Naive thymus-derived CD8-positive, alpha-beta T cell (primary cell): ENCODE data around the gene CELA2B. TPM values are rescaled to one million over a fixed set of nuclear protein-coding genes. Genes with fewer than 3 reads are reported as not detected.
A peak's percentile ranks its signal among the peaks of the same experiment; 100 is the strongest.

Experiments used
- ATAC-seq, 2 donors: fragments of 150-1000 bp; cut with Tn5 transposase in 1 of 2; sonication (Bioruptor Pico), chemical (Tn5 transposase) in 1 of 2; 1 replicate in 1 of 2; 2 replicates in 1 of 2; pipeline ENCODE4 v1.10.0; 2021; ENCODE audit warnings: mild to moderate bottlenecking in 2 of 2, moderate library complexity in 2 of 2
- POLR2A ChIA-PET: fragments of 350-600 bp; sonication (Branson Sonifier 250); formaldehyde crosslinking; loops from one replicate; lab custom pipeline; 2021; ENCODE audit warnings: antibody characterized with exemption; lab: Charles Lee
- DNase-seq, 10 donors: peaks; one replicate each; pipeline versions ENCODE4 v3.0.0 to v3.0.0-alpha.2; 2020 to 2022
- H3K27ac Mint-ChIP-seq, 10 donors: one replicate each; pipeline ENCODE4 v1.8.0; 2020 to 2022; ENCODE audit warnings: mild to moderate bottlenecking in 10 of 10, mixed read lengths in 10 of 10, moderate library complexity in 4 of 10, inconsistent platforms in 1 of 10
- H3K27me3 Mint-ChIP-seq, 5 donors: one replicate each; pipeline ENCODE4 v1.8.0; 2021 to 2022; ENCODE audit warnings: mixed read lengths in 5 of 5
- H3K36me3 Mint-ChIP-seq, 3 donors: one replicate each; pipeline ENCODE4 v1.8.0; 2020 to 2022; ENCODE audit warnings: mixed read lengths in 3 of 3, mild to moderate bottlenecking in 2 of 3, inconsistent platforms in 1 of 3
- H3K4me1 Mint-ChIP-seq, 4 donors: one replicate each; pipeline ENCODE4 v1.8.0; 2021 to 2022; ENCODE audit warnings: mixed read lengths in 4 of 4
- H3K4me3 Mint-ChIP-seq, 10 donors: one replicate each; pipeline ENCODE4 v1.8.0; 2020 to 2022; ENCODE audit warnings: mild to moderate bottlenecking in 10 of 10, mixed read lengths in 10 of 10, moderate library complexity in 6 of 10, inconsistent platforms in 1 of 10
- H3K9me3 Mint-ChIP-seq, 9 donors: one replicate each; pipeline ENCODE4 v1.8.0; 2020 to 2022; ENCODE audit warnings: mixed read lengths in 9 of 9, mild to moderate bottlenecking in 3 of 9, inconsistent platforms in 1 of 9, moderate library complexity in 1 of 9
- polyA plus RNA-seq, 3 donors: library from polyadenylated mRNA; unstranded; fragments of 300-500 nt; fragmentation: Illumina TruSeq; gene quantifications; one replicate each; pipeline ENCODE4 v1.2.3, GENCODE V29; 2021
- total RNA-seq, 8 experiments: library from RNA in 2 of 8; stranded (reverse) in 2 of 8; gene quantifications; one replicate each; pipeline ENCODE4 v1.2.3 and lab custom pipeline; 2021 to 2026

CELA2B gene
- total and polyA plus RNA-seq, 5 experiments from 2014 or later: not detected

DNA sequence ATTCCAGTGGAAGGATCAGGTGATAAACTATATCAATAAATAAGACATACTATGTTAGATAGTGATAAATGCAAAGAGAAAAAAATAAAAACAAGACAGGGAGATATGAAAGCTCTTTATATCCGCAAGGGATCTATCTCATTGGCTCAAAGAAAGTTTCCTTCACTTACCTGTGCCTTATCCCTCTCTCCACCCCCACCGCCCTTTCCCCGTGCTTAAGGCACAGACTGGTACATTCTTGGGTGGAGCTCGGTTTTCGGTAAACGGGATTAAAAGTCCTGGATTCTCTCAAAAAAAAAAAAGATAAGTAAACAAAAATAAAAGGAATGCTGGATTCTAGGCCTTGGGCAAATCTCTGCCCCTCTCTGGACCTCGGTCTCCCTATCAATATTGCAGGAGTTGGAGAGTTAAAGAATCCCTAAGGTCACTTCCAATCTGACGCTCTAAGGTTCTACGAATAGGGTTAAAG, 50.2 kb downstream of the CELA2B start:
- Mint-ChIP-seq H3K4me1 (peaks cover 34 to 60% (median 55%) of the 10 kb centered on the region in 4 donors), H3K36me3 (peaks cover 0 to 15% (median 0%) of the 10 kb centered on the region in 3 donors), H3K27ac (peak overlapping the region; percentile 89 to 100 (median 100)), H3K9me3 (no peaks in the 10 kb centered on the region), H3K4me3 (peak overlapping the region; percentile 87 to 97 (median 92)), H3K27me3 (peaks cover 0 to 2% (median 0%) of the 10 kb centered on the region in 5 donors)
- ATAC-seq (no peak), DNase-seq (peak in 2 of 10 donors; percentile 12 to 13)
- POLR2A ChIA-PET: interaction anchor here (1.2 to 2.4 kb wide), 3 partner anchors 53 to 308 kb away, joined by 4 to 20 read pairs (median 7); partner anchors contain the start of gene DDI2

DNA sequence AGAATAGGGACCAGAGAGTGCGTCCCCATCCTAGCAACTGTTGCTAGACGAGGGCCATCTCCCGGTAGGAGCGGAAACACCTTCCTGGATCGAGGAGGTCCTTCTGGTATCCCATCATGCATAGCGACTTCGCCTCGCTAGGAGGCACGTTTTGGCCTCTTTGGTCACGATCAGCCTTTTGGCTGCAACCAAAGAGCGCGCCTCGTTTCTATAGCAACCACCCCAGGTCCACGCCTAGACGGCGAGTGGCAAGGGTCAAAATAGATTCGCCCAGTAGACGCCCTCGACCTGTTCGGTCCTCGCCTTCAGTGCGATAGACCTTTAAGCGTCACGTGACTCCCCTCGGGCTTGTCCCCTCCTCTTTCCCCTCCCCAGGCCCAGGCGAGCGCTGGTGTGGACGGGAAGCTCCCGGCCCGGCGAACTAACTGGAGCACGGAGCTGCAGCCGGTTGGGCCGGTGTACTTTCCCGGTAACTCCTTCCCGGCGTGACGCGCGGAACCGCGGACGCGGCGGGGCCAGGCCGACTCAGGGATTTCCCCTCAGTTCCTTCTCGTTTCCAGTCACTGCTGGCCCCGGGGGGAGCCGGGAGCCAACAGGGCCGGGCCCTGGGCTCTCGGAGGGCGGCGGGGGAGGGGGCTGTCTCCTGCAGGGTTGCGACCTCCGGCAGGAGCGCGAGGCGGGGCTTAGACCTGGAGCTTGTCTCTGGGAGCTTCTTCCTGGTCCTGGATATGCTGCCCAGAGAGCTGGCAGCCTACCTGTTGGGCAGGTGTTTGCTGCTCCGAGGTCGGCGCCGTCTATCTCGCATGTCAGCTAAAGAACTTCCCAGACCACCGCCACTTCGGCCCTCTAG, 50.8 kb downstream of the CELA2B start, which contains the start of gene DNAJC16:
Gene DNAJC16, plus strand, starts transcription at position 359 of the 850 bp plus-strand sequence. CDS start 2,258 bp downstream, outside the sequence.
- Mint-ChIP-seq H3K27ac (peak within 1 kb of the TSS; percentile 89 to 100 (median 100)), H3K4me1 (peaks cover 32 to 63% (median 50%) of the 10 kb centered on the region in 4 donors)
- POLR2A ChIA-PET: interaction anchor here (0.9 to 2.4 kb wide), 4 partner anchors 49 to 307 kb away, joined by 5 to 20 read pairs (median 6); partner anchors contain the start of gene DDI2

DNA sequence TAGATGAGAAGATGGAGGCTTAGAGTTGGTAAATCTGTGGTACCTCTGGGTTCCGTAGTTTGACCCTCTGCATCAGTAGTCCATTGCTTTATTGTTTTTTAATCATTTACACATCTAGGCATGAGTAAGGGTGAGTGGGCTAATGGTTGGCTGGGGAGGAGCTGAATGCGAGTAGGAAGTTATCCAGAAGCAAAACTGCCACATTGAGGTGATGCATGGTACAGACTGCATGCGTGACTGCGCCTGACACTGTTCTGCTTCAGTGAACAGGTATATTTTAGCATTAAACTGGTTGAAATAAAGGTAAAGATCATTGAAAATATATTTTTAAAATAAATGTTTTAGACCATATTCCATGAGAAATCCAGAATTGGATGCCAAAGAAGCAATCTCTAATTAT, 55.1 kb downstream of the CELA2B start:
- Mint-ChIP-seq H3K27me3 (peaks cover 0 to 2% (median 0%) of the 10 kb centered on the region in 5 donors), H3K4me3 (no peak overlapping the region), H3K9me3 (no peaks in the 10 kb centered on the region), H3K27ac (peak overlapping the region in 1 of 10 donors; percentile 73), H3K36me3 (peaks cover 0 to 45% (median 3%) of the 10 kb centered on the region in 3 donors), H3K4me1 (peaks cover 19 to 36% (median 27%) of the 10 kb centered on the region in 4 donors)
- DNase-seq: no peak
- no peak for ATAC-seq
- POLR2A ChIA-PET: interaction anchor here (0.6 kb wide), 1 partner anchor 171 kb away, joined by 3 read pairs; no protein-coding TSS in a partner anchor

More for the DNA sequence above, 50.8 kb downstream of the CELA2B start, which contains the start of gene DNAJC16:
- Mint-ChIP-seq H3K36me3 (peaks cover 0 to 18% (median 0%) of the 10 kb centered on the region in 3 donors), H3K9me3 (no peaks in the 10 kb centered on the region), H3K4me3 (peak within 1 kb of the TSS; percentile 87 to 97 (median 92)), H3K27me3 (peaks cover 0 to 2% (median 0%) of the 10 kb centered on the region in 5 donors)
- DNase-seq (peak; percentile 77 to 99 (median 96)), ATAC-seq (peak; percentile 42 to 59)

DNA sequence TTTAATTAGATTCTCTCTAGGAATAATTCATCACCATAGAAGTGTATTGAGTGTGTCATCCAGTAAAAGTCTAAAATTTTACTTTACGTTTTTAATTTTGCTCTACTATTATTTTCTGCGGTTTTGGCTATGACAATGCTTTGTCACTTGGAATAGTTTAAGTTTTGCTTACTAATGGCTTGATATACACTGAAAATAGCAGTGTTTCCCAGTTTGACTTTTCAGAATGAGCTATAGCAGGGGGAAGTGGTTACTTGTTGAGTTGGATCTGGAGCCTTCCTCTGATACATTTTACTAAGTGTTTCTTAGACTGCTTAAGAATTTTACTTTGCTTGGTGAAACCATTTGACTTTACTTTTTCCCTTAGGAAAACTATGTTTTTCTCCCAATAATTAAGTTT, 55.8 kb downstream of the CELA2B start:
- Mint-ChIP-seq H3K9me3 (no peaks in the 10 kb centered on the region), H3K4me3 (no peak overlapping the region), H3K36me3 (peaks cover 4 to 52% (median 8%) of the 10 kb centered on the region in 3 donors), H3K27me3 (no peaks in the 10 kb centered on the region), H3K27ac (no peak overlapping the region), H3K4me1 (peaks cover 13 to 32% (median 23%) of the 10 kb centered on the region in 4 donors)
- POLR2A ChIA-PET: interaction anchor here (0.6 kb wide), 1 partner anchor 171 kb away, joined by 3 read pairs; no protein-coding TSS in a partner anchor
- DNase-seq: no peak
- ATAC-seq: no peak

DNA sequence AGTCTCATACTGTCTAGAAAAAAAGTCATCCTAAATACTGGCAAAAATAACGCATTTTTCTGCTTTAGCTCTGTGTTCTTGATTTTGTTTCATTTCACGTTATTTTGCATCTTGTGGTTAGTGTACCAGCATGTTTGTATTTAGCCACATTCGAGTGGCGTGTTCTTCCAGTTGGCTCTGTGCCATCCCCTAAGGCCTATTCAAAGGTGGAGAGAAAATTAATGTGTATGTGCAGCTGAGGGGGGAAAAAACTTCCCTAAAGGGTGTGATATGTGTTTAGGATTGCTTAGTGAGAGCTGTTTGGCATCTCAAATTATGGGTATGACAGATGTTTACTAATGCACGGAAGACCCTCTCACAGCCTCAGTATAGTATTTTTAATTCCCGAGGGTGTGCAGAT, 62.9 kb downstream of the CELA2B start:
- Mint-ChIP-seq H3K9me3 (no peaks in the 10 kb centered on the region), H3K4me1 (peaks cover 3 to 11% (median 6%) of the 10 kb centered on the region in 4 donors), H3K27ac (no peak overlapping the region), H3K27me3 (no peaks in the 10 kb centered on the region), H3K4me3 (no peak overlapping the region), H3K36me3 (peaks cover 4 to 86% (median 22%) of the 10 kb centered on the region in 3 donors)
- DNase-seq (no peak), ATAC-seq (no peak)
- POLR2A ChIA-PET: interaction anchor here (0.6 kb wide), 1 partner anchor 38 kb away, joined by 3 read pairs; no protein-coding TSS in a partner anchor

DNA sequence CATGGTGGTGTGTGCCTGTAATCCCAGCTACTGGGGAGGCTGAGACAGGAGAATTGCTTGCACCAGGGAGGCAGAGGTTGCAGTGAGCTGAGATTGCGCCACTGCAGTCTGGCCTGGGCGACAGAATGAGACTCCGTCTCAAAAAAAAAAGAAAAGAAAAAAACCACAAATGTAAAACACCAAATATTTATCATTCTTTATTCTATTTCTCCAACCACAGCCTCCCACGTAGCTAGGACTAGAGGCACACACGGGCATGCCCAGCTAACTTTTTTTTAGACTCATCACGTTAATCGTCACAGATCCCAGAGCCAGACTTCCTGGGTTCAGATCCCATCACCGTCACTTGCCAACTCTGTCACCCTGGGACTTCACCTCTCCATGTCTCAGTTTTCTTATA, 64.3 kb downstream of the CELA2B start:
- H3K27ac Mint-ChIP-seq: no peak overlapping the region
- ATAC-seq (no peak), DNase-seq (no peak)
- H3K36me3 Mint-ChIP-seq: peaks cover 4 to 89% (median 21%) of the 10 kb centered on the region in 3 donors
- no peaks in the 10 kb centered on the region for H3K27me3 Mint-ChIP-seq
- POLR2A ChIA-PET: no interaction called here
- H3K4me3 Mint-ChIP-seq: no peak overlapping the region
- peaks cover 3 to 11% (median 6%) of the 10 kb centered on the region in 4 donors for H3K4me1 Mint-ChIP-seq
- no peaks in the 10 kb centered on the region for H3K9me3 Mint-ChIP-seq

Other genes with a start within 250 kb of the CELA2B start
- gene FHAD1, start 228.9 kb upstream of the CELA2B start, total RNA-seq: not detected
- not detected for gene FHAD1, start 228.9 kb upstream of the CELA2B start, polyA plus RNA-seq
- gene EFHD2, start 66.2 kb upstream of the CELA2B start, total RNA-seq: 10 to 100 TPM; 25.3 to 26.0 TPM
- 100 to 1,000 TPM in 1 of 3 donors, 10 to 100 TPM in 2; 27.6 to 129 (median 29.5) TPM for gene EFHD2, start 66.2 kb upstream of the CELA2B start, polyA plus RNA-seq
- under 1 TPM in 1 of 2 experiments, not detected in 1; 0.78 TPM for gene CTRC, start 37.7 kb upstream of the CELA2B start, total RNA-seq
- under 1 TPM in 1 of 3 donors, not detected in 2; 0.62 TPM for gene CTRC, start 37.7 kb upstream of the CELA2B start, polyA plus RNA-seq
- not detected for gene CELA2A, start 19.4 kb upstream of the CELA2B start, total RNA-seq
- not detected for gene CELA2A, start 19.4 kb upstream of the CELA2B start, polyA plus RNA-seq
- gene CASP9, start 48.1 kb downstream of the CELA2B start, total RNA-seq: 10 to 100 TPM; 13.4 to 15.9 TPM
- 1 to 10 TPM; 8.0 to 8.6 (median 8.4) TPM for gene CASP9, start 48.1 kb downstream of the CELA2B start, polyA plus RNA-seq
- gene DNAJC16, start 50.7 kb downstream of the CELA2B start, total RNA-seq: 10 to 100 TPM; 24.8 to 30.0 TPM
- 1 to 10 TPM; 5.0 to 9.7 (median 7.1) TPM for gene DNAJC16, start 50.7 kb downstream of the CELA2B start, polyA plus RNA-seq
- 10 to 100 TPM; 11.0 to 11.3 TPM for gene AGMAT, start 108.9 kb downstream of the CELA2B start, total RNA-seq
- 10 to 100 TPM in 2 of 3 donors, 1 to 10 TPM in 1; 9.0 to 15.5 (median 14.4) TPM for gene AGMAT, start 108.9 kb downstream of the CELA2B start, polyA plus RNA-seq
- gene DDI2, start 141.4 kb downstream of the CELA2B start, total RNA-seq: 10 to 100 TPM; 40.7 to 47.1 TPM
- gene DDI2, start 141.4 kb downstream of the CELA2B start, polyA plus RNA-seq: 1 to 10 TPM; 4.5 to 6.1 (median 5.0) TPM
- gene PLEKHM2, start 208.2 kb downstream of the CELA2B start, total RNA-seq: 10 to 100 TPM; 60.3 to 66.7 TPM
- 10 to 100 TPM in 1 of 3 donors, 1 to 10 TPM in 2; 5.4 to 13.8 (median 5.4) TPM for gene PLEKHM2, start 208.2 kb downstream of the CELA2B start, polyA plus RNA-seq